ENCODE measurements around the gene TDRD9. TPM values are rescaled to one million over a fixed set of nuclear protein-coding genes. Genes with fewer than 3 reads are reported as not detected.

Gene TDRD9
- total and polyA plus RNA-seq, 2 experiments from 2014 or later: 0.24 TPM; not detected in 1

- TF ChIP-seq EZH2phosphoT487 (IDR thresholded peaks at IDR 0.05; ENCODE audit: unreplicated experiment) (no peak), POLR2AphosphoS5 (IDR thresholded peaks at IDR 0.05; ENCODE audit: low read depth) (no peak), ZNF331 (CRISPR knock-in tag; IDR thresholded peaks at IDR 0.05; ENCODE audit: low read depth) (no peak)
Measured at GRCh38 chr14:104005489-104005888, 77.2 kb downstream of the TDRD9 start (continued).

- H3K4me3 ChIP-seq: no peak overlapping the region
- Mint-ChIP-seq H3K9me3 (peaks cover 3% of the 10 kb centered on the region; the same call in 1 of the 3 replicates), H3K27me3 (ENCODE audit: insufficient read depth, low read depth, poor library complexity) (peaks cover 3% of the 10 kb centered on the region), H3K27ac (no peak overlapping the region), H3K4me3 (no peak overlapping the region), H3K4me1 (no peaks in the 10 kb centered on the region), H3K36me3 (ENCODE audit: low read depth) (no peaks in the 10 kb centered on the region)
- no peaks in the 10 kb centered on the region for H3K9me2 ChIP-seq (ENCODE audit: insufficient read depth)
- H3K4me1 ChIP-seq (ENCODE audit: insufficient read depth): no peaks in the 10 kb centered on the region
- H3K79me2 ChIP-seq (replicated peaks; ENCODE audit: insufficient read depth): no peaks in the 10 kb centered on the region
- no peaks in the 10 kb centered on the region for H3K27me3 ChIP-seq (ENCODE audit: insufficient read depth)
- H3K36me3 ChIP-seq (ENCODE audit: insufficient read depth): no peaks in the 10 kb centered on the region
- H3K27ac ChIP-seq (ENCODE audit: low read depth): no peak overlapping the region
- DNase-seq (ENCODE audit: low spot score) (no peak), ATAC-seq (no peak)
- H3K4me2 ChIP-seq: no peak overlapping the region
- H3F3A ChIP-seq (replicated peaks; ENCODE audit: low read depth): no peaks in the 10 kb centered on the region
- TF ChIP-seq ZNF331 (CRISPR knock-in tag; IDR thresholded peaks at IDR 0.05; ENCODE audit: low read depth): no peak
- no peak for TF ChIP-seq EZH2 (IDR thresholded peaks at IDR 0.05; ENCODE audit: low read depth, unreplicated experiment)
- TF ChIP-seq STAT1 (IDR thresholded peaks at IDR 0.05; ENCODE audit: unreplicated experiment): no peak
- no peak for TF ChIP-seq POLR2AphosphoS5 (IDR thresholded peaks at IDR 0.05; ENCODE audit: low read depth)
- no peak for TF ChIP-seq ZNF114 (CRISPR knock-in tag; IDR thresholded peaks at IDR 0.05)
- no peak for TF ChIP-seq ZNF462 (CRISPR knock-in tag; IDR thresholded peaks at IDR 0.05)
- TF ChIP-seq NANOG (IDR thresholded peaks at IDR 0.05; ENCODE audit: borderline replicate concordance): no peak
- no peak for TF ChIP-seq ETS1 (IDR thresholded peaks at IDR 0.05)
- TF ChIP-seq CTCF (conservative IDR thresholded peaks at IDR 0.05; ENCODE audit: low read depth in 2 of 2): no peak
- H2AFZ ChIP-seq: no peak overlapping the region
- H4K20me1 ChIP-seq (replicated peaks; ENCODE audit: insufficient read depth): no peaks in the 10 kb centered on the region
Measured at GRCh38 chr14:104007121-104007520, 78.9 kb downstream of the TDRD9 start.

All from GM23338 (cell line).